ENCODE data around the gene RPS8.
"Not testable (repeated sequence)": the region's sequence is repeated elsewhere in the genome, so short reads cannot be mapped to it uniquely, and the experiment has no call there.

GRCh38 chr1:44815926-44816325 lies 40.6 kb downstream of the RPS8 start:
- TF ChIP-seq CTCF (IDR thresholded peaks at IDR 0.05 in 2 of 3, conservative IDR thresholded peaks at IDR 0.05 in 1 of 3; ENCODE audit: borderline replicate concordance in 1 of 3, insufficient read depth in 1 of 3, low read depth in 2 of 3, low read length in 2 of 3); CEBPB (IDR thresholded peaks at IDR 0.05; ENCODE audit: low read depth); ZNF274 (IDR thresholded peaks at IDR 0.05; ENCODE audit: low read depth, low read length); POLR2A (IDR thresholded peaks at IDR 0.05; ENCODE audit: borderline replicate concordance, extremely low read depth, insufficient read depth, insufficient read length); POLR2AphosphoS5 (IDR thresholded peaks at IDR 0.05; ENCODE audit: low read depth, low read length): not testable (repeated sequence)
- TF ChIP-seq, protein P1, sequence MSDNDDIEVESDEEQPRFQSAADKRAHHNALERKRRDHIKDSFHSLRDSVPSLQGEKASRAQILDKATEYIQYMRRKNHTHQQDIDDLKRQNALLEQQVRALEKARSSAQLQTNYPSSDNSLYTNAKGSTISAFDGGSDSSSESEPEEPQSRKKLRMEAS (IDR thresholded peaks at IDR 0.05) = not testable (repeated sequence)

All from HCT116 (cell line).